ENCODE results near the gene ZFAND5. TPM values are rescaled to one million over a fixed set of nuclear protein-coding genes. Genes with fewer than 3 reads are reported as not detected.

ZFAND5 gene
- total RNA-seq, 1 donor from 2014 or later: 179 TPM

DNA sequence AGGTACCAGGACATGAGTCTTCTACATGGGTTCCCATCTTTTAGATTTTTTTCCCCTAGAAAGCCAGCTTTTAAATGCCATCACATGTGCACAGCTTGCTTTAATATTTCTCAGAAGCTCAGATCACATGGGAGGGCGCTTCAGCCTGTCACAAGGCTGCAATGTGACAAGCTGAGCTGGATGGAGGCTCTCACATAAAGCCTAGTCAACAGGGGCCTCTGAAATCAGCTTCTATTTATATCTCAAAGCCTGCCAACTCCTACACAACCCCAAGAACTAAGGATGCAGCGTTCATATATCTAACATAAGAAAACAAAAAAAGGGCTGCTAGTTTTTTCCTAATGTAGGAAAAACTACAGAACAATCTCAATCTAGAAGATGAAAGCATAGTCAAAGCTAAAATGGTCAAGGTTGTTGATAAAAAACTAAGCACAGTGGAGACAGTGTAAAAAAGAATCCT, 2.3 kb downstream of the ZFAND5 start:
- peak; percentile 91 for DNase-seq

DNA sequence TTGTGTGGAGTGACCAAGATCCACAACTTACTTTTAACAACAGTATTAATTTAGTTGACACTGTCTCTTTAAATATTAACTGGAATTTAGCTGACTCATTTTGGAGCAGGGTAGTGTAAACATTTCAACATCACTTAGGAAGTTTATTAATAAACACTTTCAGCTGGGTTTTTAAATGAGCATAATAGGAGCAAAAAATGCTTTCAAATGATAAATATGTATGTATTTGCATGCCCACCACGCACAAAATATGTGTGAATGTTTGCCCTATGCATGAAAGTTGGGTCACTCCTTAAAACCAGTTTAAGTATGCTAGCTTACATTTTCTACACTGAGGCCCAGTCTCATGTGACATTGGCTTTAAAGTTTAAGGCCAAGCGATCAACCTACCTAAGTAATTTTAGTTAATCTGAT, 2.9 kb downstream of the ZFAND5 start:
- DNase-seq: peak; percentile 36

DNA sequence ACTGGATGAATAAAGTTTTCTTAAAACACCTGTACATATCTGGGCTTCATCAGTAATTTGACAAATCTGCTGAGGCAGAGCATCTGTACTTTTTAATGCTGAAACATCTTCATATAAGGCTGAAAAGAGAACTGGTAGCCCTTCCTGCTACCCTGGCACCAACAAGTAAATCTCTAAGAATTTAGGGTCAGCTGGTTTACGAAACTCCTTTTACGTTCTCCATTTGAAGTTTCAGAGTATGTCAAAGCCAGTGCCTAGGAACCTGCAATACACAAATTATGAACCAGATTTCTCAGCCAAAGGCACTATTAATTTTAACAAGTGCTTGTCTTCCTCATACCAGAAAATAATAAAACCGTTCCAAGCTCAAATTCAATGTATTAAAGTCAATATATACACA, 3.8 kb downstream of the ZFAND5 start:
- DNase-seq: no peak

DNA sequence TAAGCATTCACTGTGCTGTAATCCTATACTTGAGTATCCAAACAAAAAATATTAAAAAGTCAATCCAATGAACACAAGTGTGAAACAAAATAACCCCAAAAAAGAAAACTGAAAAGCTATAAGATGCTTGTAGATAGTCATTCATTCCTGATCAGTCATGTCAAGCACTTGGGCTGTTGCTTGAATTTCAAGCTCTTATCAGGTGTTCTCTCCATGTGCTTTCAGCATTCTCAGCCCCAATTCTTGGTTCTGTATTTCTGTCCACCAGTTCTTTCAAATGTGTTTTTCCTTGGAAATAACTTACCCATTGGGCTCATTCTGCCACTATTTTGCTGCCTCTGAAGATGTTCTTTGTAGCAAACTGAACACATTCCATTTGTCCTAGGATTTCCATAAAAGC, 4.7 kb downstream of the ZFAND5 start:
- DNase-seq: no peak

DNA sequence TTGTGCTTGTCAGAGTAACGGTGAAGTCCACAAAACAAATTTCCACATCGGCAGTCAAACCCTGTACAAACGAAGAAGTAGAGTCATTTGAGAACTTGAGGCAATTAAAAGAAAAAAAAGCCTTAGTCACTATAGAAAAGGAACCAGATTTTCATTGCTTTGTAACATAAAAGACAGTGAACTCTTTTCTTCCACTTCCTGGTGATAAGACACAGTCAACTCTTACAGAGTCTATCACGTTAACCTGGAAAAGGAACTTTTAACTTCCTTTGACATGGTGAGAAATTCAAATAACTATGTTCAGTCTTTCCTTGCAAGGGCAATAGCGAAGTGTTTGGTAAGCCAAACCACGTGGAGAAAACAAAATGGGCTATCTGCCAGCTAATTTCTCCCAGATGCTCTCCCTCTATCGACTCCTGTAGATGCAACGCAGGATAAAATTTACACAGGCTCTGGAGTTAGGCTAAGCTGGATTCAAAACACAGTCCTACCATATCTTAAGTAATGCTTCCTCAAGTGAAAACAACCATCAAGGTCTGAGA, 8.9 kb downstream of the ZFAND5 start:
- DNase-seq: peak; percentile 72

DNA sequence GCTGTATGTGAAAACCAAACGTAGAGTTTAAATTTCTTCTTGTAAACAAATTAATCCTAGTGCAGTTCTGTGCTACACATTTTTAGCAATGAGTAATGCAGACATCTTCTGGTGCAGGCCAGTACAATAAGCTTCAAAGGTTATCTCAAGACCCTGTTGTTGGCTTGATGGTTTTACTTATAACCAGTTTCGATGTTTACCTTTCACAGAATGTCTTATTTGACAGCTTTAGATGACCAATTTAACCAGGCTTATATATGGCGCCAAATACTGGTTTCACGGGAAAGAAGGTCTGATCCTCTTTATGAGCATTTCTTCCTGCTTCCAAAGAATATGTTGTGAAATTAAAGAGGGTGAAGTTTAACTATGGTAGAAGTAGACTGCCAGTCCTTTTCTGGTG, 9.9 kb downstream of the ZFAND5 start:
- no peak for DNase-seq

DNA sequence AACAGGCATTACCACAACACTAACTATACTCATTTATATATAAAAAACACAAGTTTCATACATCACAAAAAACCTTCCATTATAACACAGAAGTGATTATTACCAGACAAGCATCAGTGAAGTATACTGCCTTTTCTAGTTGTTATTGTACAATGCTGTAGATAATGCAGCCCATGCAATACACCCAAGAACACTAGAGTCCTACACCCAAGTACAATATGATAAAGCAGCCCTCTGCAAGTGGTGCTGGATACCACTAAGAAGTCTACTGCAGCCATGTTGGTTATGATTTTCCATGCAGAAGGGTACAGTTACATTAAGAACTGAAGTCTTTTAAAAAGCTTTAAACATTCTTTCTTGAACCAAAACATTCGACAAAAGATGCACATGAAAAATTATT, 10.3 kb downstream of the ZFAND5 start:
- DNase-seq: no peak

DNA sequence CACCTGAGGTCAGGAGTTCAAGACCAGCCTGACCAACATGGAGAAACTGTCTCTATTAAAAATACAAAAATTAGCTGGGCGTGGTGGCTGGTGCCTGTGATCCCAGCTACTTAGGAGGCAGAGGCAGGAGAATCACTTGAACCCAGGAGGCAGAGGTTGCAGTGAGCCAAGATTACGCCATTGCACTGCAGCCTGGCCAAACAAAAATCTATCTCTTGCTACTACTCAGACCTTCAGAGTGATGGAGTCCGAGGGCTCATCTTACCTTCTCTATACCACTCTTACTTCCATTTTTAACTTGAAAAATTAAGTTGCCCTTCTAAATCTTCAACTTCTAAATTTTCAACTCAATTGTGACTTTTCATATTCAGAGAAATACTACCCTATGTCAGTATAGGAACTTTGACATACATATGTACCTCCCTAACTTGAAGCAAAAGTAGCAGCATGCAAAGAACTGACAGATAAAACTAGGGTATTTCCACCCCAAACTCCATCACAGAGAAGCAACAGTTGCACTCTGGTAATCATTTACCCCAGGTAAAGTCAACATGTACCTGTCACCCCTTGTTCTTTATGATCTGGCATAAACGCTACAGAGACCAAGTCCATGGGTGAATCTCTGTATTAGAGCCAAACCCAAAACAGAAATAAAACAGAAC, 11.4 kb downstream of the ZFAND5 start:
- DNase-seq: no peak

DNA sequence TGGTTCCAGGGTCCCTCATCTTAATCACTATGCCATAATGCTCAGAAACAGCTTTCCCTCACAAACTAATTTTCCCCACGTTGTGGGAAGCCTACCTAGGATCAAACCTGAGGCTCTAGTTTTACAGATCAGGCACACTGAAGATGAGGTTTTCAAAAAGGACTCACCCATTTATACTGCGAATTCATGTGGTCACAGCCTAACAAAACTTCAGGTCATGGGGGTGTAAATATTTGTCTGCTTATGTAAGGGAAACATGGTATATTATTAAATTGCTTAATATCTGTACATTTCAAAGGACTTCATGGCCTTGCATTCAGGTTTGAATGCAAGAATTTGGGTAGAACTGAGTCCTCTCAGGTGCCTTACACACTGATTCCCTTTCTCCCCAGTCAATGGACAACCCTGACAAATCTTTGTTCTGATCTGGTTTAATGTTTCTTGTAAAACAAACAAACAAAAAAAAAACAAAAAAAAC, 12.1 kb downstream of the ZFAND5 start:
- no peak for DNase-seq

DNA sequence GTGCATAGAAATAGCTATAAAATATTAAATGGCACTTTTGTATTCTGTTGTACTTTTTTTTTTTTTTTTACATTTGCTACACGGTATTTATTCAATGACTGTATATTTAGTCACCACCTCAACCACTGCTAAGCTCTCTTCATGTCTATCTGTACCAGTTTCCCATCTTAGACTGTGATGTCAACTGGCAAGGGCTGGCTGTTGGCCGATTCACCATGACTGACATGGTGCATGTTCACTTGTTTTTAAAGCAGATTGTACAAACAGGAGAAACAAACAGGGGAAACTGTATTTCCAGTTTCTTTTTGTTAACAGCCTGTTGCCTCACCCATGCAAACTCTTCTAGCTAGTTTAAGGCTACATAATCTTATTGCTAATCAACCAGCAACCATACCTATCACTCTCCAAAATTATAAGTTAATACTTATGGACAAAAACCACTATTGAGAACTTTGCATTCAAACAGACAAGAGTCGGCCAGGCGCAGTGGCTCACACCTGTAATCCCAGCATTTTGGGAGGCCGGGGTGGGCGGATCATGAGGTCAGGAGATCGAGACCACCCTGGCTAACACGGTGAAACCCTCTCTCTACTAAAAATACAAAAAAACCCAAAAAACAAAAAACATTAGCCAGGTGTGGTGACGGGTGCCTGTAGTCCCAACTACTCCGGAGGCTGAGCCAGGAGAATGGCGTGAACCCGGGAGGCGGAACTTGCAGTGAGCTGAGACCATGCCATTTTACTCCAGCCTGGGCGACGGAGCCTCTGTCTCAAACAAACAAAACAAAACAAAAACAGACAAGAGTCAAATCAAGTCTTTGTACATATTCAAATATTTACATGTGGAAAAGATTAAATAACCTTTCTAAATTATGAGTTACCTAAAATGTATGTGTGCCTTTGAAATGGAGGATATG, 13.2 kb downstream of the ZFAND5 start:
- no peak for DNase-seq

DNA sequence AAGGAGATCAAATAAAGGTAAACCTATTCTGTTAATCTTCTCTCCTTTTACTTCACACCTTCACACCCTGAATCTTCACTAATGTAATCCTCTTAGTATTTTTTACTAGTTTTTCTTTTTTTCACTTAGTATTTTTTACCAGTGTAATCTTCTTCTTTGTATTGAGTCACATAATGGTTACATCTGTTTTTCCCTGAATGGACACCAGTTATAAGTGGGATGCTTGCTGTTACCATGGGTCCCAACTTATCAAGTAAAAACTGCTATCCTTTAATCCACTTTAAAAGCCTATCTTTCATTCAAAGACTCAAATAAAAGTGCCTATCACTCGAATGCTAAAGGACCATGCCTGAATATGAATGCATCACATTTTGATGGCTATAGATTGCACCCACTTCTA, 15.1 kb downstream of the ZFAND5 start:
- no peak for DNase-seq

DNA sequence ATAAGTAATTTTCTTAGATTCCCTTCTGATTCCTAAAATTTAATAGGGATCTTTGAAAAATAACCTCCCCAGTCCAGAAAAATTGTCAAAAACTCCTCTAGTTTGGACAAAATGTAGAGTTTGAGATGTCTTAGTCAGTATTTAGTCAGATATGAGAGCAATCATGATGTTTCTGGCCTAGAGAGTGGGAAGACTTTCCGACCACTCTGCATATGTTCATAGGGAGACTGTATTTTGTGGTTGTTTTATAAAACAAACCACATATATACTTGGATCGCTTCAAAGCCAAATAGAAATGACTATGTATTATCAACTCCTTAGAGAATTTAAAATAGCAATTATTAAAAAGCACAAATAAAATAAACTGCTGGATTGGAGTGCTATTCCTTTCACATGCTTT, 15.8 kb downstream of the ZFAND5 start:
- no peak for DNase-seq

DNA sequence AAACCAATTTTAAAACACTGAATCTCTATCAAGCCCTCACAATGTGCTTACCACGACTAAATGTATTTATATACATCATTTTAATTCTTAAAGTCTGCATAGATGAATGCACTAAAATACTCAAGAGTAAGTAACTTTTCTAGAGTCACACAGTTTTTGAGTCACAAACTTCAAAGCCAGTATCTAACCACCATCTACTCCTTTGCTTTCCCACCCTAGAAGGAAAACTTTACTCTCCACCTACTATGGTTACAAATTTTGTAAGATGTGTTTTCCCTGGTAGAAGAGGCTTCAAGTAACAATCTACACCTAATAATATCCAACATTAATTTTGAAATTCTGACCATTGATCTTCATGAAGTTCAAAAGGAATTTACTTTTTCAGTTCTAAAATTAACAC, 18.7 kb downstream of the ZFAND5 start:
- DNase-seq: no peak

DNA sequence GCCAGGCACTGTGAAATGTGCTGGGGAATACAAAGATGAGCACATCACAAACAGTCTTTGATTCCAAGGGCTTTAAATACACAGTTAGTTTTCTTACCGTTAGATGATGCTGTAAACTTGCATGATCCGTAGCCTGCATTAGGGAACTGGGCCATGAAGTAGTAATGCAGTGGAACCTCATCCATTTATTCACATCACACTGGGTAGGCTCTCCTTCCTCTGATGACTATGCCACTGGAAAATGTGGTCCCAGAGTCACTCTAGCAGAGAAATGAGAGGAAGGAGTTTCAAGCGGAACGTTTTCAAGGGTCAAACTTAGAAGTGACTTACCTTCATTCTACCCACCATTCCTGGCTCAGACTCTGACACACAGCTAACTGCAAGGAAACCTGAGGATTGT, 26.4 kb downstream of the ZFAND5 start:
- DNase-seq: no peak

DNA sequence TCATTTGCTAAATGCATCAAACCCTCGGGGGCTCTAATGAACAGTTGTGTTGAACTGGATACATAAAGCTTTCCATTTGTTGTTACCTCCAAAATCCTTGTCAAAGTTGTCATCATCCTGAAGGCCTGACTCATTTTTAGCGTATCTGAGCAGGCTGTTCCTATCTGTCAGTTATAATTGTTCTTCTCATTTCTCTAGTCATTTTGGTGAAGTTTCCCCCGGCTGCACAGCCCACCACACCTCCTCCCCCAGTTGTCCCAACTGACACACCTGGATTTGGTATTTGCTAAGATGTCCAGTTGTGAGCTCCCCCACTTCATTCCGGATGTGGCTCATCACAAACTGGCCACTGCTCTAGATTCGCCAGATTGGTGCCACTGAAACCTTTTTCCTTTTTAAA, 27.7 kb downstream of the ZFAND5 start:
- DNase-seq: no peak

DNA sequence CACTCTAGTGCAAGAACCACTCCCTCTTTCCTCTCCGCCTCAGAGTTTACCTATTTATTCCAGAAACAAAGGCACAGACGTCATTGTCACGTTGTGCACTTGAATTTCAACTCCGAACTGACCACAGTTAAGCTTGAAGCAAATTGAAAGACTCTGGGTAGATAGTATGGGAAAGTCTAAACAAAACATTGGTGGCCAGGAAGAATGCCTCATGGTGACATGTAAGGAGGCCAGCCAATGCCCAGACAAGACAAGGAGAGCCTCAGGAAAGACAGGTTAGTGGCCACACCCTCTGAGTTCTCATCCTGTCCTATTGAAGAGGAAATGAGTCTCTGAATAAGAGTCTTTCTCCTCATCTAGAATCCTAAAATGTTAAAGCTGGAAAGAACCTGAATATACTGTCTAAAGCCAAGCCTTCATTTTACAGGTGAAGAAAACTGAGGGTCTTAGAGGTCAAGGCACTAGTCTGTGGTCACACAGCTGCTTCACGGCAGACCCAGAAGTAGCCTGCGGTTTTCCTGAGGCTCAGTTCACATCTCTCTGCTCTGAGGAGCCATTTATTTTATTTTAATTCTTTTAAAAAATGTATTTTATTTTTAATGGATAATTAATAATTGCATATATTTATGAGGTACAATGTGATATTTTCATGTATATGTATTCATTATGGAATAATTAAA, 30.2 kb downstream of the ZFAND5 start:
- no peak for DNase-seq

DNA sequence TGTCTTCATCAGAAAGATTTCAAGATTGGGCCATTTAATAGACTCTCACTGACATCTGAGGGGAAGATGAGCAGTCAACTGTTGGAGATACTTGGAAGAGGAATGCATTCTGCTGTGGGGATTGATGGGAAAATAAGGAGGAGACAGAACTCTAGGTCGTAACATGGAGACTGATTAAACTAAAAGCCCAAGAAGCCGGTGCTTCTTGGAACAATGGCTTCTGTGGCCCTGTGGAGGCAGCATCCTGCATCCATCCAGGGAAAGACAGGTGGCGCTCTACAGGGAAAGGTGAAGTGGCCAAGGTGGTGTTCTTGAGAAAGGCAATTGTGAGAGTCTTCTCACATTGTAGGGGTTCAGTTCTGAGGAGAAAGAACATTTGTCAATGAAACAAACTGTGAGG, 31.3 kb downstream of the ZFAND5 start:
- DNase-seq: no peak

DNA sequence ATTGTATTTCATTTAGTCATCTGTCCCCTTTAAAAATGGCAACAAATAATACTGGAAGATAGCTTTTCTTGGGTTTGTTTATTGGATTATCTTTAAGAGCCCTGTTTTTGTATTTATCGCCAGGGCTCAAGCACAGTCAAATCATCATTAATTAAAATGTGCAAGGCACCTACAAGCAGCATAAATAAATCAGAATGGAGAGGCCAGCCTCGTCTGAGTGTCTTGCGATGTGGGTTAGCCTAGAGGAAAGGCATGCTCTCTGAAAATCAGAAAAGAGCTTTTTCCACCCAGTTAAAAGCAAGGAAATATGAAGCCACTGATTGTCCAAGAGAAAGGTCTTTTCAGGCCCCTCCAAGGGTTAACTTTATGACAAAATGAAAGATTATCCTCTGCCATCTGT, 31.8 kb downstream of the ZFAND5 start:
- DNase-seq: no peak

DNA sequence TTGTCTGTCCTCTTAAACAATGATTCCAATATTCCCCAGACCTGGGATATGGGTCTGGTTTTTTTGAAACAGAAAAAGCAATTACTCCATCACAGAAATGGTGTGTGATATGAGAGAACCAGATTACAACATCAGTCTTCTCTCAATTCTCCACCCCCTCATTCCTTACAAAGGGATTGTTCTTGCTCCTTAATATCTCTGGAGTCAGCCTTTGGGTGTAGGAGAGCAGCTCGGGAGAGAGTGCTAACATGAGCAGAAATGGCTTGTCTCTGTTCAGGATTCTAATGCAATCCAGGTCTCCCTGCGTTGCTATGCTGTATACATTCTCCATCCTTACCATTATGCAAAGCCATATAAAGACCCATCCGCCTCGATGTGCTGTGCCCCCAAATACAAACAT, 32.7 kb downstream of the ZFAND5 start:
- DNase-seq: no peak

DNA sequence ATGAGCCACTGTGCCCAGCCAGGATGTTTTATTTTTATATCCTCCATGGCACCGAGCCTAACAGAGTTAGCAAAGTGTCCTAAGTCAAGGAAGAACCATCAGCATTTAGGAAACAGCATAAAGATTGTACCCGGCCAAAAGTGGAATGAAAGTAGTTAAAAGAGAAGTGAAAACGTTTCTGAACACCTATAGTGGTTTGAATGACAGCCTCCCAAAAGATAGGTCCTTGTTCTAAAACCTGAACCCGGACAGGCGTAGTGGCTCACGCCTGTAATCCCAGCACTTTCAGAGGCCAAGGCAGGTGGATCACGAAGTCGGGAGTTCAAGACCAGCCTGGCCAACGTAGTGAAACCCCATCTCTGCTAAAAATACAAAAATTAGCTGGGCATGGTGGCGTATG, 37.4 kb downstream of the ZFAND5 start:
- DNase-seq: no peak

DNA sequence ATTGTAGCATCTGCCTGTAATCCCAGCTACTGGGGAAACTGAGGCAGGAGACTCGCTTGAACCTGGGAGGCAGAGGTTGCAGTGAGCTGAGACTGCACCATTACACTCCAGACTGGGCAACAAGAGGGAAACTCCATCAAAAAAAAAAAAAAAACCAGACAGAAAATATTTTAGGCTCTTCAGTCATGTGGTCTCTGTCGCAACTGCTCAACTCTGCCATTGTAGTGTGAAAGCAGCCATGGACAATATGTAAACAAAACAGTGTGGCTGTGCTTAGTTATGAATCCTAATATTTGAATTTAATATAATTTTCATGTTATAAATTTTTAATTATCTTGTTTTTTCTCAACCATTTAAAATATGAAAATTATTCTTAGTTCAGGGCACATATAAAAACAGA, 38.4 kb downstream of the ZFAND5 start:
- no peak for DNase-seq

DNA sequence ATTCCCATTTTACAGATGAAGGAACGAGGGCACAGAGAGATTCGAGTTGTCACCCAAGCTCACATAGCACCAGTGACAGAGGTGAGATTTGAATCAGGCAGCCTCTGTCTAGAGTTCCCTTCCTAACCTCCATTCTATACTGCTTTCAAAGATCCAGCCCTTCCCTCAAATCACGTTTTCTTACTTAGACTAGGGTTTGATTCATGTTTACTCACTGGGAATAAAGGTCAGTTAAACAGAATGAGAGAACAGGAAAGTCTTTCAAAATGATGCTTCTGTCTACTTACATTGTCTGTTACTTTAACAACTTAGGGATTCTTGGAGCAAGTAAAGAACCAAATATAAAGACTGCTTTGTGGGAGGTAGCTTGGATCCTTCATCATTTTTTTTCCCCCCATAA, 40.0 kb downstream of the ZFAND5 start:
- no peak for DNase-seq

DNA sequence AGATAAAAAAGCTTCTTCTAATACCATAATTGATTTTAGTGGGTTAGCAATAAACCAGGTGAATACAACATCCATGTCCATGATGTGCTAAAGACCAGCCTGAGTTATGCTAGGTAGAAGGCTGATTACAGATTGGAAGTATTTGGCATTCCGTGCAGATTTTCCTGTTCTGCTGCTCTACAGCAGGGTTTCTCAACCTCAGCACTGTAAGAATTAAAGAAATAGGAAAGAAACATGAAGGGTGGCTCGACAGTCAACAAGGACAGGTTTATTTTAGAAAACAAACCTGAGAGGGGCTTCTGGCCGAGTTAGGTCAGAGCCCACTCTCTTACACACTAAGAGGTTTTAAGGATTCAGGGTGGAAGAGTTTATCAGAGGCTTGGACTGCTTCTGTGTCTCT, 42.3 kb downstream of the ZFAND5 start:
- DNase-seq: no peak
